ENCODE results near the gene TMPO.
A peak's percentile ranks its signal among the peaks of the same experiment; 100 is the strongest.
"Not testable (repeated sequence)": the region's sequence is repeated elsewhere in the genome, so short reads cannot be mapped to it uniquely, and the experiment has no call there.

TMPO gene

GRCh38 chr12:98511806-98512205, 3.6 kb upstream of the TMPO start:
- DNase-seq: not testable (repeated sequence)

- no peak for DNase-seq
Measured at GRCh38 chr12:98513379-98514322, 1.7 kb upstream of the TMPO start.

- no peak for DNase-seq
Measured at GRCh38 chr12:98514982-98515286, 456 bp upstream of the TMPO start.

GRCh38 chr12:98516111-98516873, 902 bp downstream of the TMPO start:
- peak; percentile 81 for DNase-seq

GRCh38 chr12:98519257-98519907, 4.0 kb downstream of the TMPO start:
- DNase-seq: no peak

- no peak for DNase-seq
Measured at GRCh38 chr12:98530068-98530467, 14.7 kb downstream of the TMPO start.

- DNase-seq: no peak
Measured at GRCh38 chr12:98532687-98533304, 17.4 kb downstream of the TMPO start.

- DNase-seq: no peak
Measured at GRCh38 chr12:98533723-98534251, 18.4 kb downstream of the TMPO start.

- DNase-seq: no peak
Measured at GRCh38 chr12:98538031-98538430, 22.6 kb downstream of the TMPO start.

- no peak for DNase-seq
Measured at GRCh38 chr12:98543701-98544100, 28.3 kb downstream of the TMPO start.

- no peak for DNase-seq
Measured at GRCh38 chr12:98544751-98545150, 29.4 kb downstream of the TMPO start.

GRCh38 chr12:98549371-98550110, 34.2 kb downstream of the TMPO start:
- no peak for DNase-seq

GRCh38 chr12:98551787-98552186, 36.4 kb downstream of the TMPO start:
- DNase-seq: no peak

- DNase-seq: not testable (repeated sequence)
Measured at GRCh38 chr12:98558097-98558496, 42.7 kb downstream of the TMPO start.

- DNase-seq: no peak
Measured at GRCh38 chr12:98559666-98560065, 44.3 kb downstream of the TMPO start.

- DNase-seq: no peak
Measured at GRCh38 chr12:98561846-98562245, 46.5 kb downstream of the TMPO start.

GRCh38 chr12:98572010-98572409, 56.6 kb downstream of the TMPO start:
- DNase-seq: no peak

- DNase-seq: no peak
Measured at GRCh38 chr12:98574110-98574509, 58.7 kb downstream of the TMPO start.

- no peak for DNase-seq
Measured at GRCh38 chr12:98575013-98575412, 59.6 kb downstream of the TMPO start.

GRCh38 chr12:98576795-98577194, 61.4 kb downstream of the TMPO start:
- DNase-seq: not testable (repeated sequence)

- DNase-seq: no peak
Measured at GRCh38 chr12:98578392-98578791, 63.0 kb downstream of the TMPO start.

- DNase-seq: no peak
Measured at GRCh38 chr12:98578821-98579220, 63.4 kb downstream of the TMPO start.

Data from NCI-H1092 (cell line).